ENCODE results near the gene TMEM9B. TPM values are rescaled to one million over a fixed set of nuclear protein-coding genes. Genes with fewer than 3 reads are reported as not detected.
"Not testable (repeated sequence)": the region's sequence is repeated elsewhere in the genome, so short reads cannot be mapped to it uniquely, and the experiment has no call there.

TMEM9B gene
- polyA plus RNA-seq = 100 to 1,000 TPM; 132 to 186 (median 141) TPM

DNA sequence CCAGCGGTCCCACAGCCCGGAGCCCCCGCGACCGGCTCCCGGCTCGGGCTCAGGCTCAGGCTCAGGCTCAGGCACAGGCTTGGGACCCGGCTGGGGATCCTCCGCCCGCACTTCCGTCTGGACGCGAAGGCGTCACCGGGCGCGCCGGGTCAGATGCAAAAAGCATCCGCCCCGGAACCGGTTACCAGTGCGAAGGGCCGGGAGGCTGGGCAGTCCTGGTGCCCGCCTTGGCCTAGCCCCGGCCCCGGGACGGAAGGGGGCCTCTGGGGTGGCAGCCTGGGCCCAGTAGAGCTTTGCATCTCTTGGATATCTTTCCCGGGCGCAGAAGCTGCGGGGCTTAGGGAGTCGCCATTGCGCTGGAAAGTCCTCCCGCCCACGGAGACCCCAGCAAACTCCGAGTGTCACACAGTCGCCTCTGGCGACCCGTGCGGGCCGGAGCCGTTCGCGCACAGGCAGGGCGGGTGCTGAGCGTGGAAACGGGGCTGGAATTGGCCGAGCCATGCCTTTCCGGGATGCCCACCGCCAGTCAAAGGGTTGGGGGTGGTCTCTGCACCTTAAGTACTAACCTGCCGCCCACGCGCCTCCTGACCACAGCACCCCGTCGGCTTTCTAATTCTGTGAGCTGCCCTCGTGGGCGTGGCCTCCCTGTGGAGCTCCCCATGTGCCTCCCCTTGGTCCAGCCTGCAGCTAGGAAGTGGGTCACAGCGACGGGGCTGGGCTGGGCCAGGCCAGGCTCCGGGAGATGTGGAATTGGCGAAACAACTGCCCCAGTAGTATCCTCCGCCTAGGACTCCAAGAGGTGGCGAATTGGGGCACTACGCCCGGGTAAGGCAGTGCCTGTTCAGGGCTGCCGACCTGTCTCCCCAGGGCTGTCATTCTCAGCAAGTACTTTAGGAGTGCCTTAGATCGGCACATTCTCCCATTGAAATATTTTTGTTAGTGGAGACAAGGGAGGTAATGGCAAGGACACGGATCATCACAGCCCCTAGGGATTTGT is at the start of gene TMEM9B:
TMEM9B (minus strand) TSS at position 119 of the 997 bp plus-strand sequence. CDS start 129 bp downstream, outside the sequence.
- Mint-ChIP-seq H3K27me3 (ENCODE audit: low read depth in 3 of 3) (peaks cover 0 to 3% (median 1%) of the 10 kb centered on the region in 3 donors), H3K4me3 (peak within 1 kb of the TSS; percentile 94 to 99 (median 98)), H3K4me1 (peaks cover 38 to 49% of the 10 kb centered on the region in 2 donors), H3K27ac (peak within 1 kb of the TSS; percentile 91 to 99 (median 99)), H3K36me3 (peaks cover 0 to 5% (median 3%) of the 10 kb centered on the region in 3 donors), H3K9me3 (no peaks in the 10 kb centered on the region)
- DNase-seq = peak; percentile 83 to 87 (median 85)

DNA sequence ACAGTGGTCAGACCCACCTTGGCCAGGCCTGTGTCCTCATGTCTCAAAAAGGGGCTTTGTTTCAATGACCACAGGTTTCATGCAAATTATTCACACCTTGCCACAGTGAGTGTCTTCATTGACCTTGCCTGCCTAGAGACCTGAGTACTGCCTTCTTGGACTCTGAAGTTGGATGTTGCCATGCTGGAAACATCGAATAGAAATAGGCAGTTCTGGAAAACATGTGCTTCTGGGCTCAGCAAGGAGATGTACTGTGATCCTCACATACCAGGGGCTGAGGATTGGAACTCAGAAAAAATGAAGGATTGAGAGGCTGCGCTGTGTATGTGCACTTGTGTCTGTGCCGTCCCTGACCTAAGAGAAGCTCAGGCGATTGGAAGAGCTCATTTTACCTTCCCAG is 49.1 kb upstream of the TMEM9B start:
- H3K9me3 Mint-ChIP-seq = no peaks in the 10 kb centered on the region
- peaks cover 0 to 6% (median 1%) of the 10 kb centered on the region in 3 donors for H3K27me3 Mint-ChIP-seq (ENCODE audit: low read depth in 3 of 3)
- no peak overlapping the region for H3K4me3 Mint-ChIP-seq
- no peak for DNase-seq
- no peaks in the 10 kb centered on the region for H3K36me3 Mint-ChIP-seq
- no peaks in the 10 kb centered on the region for H3K4me1 Mint-ChIP-seq
- H3K27ac Mint-ChIP-seq = no peak overlapping the region

DNA sequence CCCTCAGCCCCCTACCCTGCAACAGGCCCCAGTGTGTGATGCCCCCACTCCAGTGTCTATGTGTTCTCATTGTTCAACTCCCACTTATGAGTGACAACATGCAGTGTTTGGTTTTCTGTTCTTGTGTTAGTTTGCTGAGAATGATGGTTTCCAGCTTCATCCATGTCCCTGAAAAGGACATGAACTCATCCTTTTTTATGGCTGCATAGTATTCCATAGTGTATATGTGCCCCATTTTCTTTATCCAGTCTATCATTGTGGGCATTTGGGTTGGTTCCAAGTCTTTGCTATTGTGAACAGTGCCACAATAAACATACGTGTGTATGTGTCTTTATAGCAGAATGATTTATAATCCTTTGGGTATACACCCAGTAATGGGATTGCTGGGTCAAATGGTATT is 45.3 kb upstream of the TMEM9B start:
- Mint-ChIP-seq H3K27me3 (ENCODE audit: low read depth in 3 of 3) (peaks cover 4 to 10% (median 6%) of the 10 kb centered on the region in 3 donors), H3K4me1 (peaks cover 5 to 10% of the 10 kb centered on the region in 2 donors)
- H3K27ac Mint-ChIP-seq, H3K36me3 Mint-ChIP-seq, DNase-seq, H3K9me3 Mint-ChIP-seq, H3K4me3 Mint-ChIP-seq: not testable (repeated sequence)

GRCh38 chr11:9008661-9009060 is 44.4 kb upstream of the TMEM9B start:
- H3K27ac Mint-ChIP-seq = no peak overlapping the region
- H3K27me3 Mint-ChIP-seq (ENCODE audit: low read depth in 3 of 3) = peaks cover 4 to 10% (median 6%) of the 10 kb centered on the region in 3 donors
- no peaks in the 10 kb centered on the region for H3K36me3 Mint-ChIP-seq
- peaks cover 0 to 4% (median 0%) of the 10 kb centered on the region in 6 donors for H3K9me3 Mint-ChIP-seq
- H3K4me3 Mint-ChIP-seq = no peak overlapping the region
- peaks cover 5 to 10% of the 10 kb centered on the region in 2 donors for H3K4me1 Mint-ChIP-seq
- DNase-seq = no peak

- Mint-ChIP-seq H3K4me1 (peaks cover 8 to 15% of the 10 kb centered on the region in 2 donors), H3K27me3 (ENCODE audit: low read depth in 3 of 3) (peaks cover 2 to 15% (median 8%) of the 10 kb centered on the region in 3 donors), H3K36me3 (no peaks in the 10 kb centered on the region), H3K27ac (no peak overlapping the region), H3K4me3 (no peak overlapping the region), H3K9me3 (peaks cover 0 to 4% (median 0%) of the 10 kb centered on the region in 6 donors)
- no peak for DNase-seq
These were observed 43.8 kb upstream of the TMEM9B start for GRCh38 chr11:9008011-9008550.

DNA sequence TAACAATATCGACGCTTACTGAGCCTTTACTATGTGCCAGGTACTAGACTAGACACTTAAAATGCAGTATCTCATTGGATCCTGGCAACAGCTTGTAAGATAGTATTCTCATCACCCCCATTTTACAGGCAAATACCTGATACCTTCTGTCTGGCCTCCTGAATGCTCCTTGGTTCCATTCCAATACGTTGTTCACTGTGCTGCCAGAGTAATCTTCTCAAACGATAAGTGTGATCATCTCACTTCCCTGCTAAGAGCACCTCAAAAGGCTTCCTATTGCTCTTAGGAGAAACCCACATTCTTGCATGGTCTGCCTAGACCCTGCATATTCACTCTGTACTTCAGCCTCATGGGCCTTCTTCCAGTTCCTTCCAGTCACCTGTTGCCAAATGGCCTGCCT is 40.8 kb upstream of the TMEM9B start:
- Mint-ChIP-seq H3K4me1 (peaks cover 14 to 27% of the 10 kb centered on the region in 2 donors), H3K9me3 (peaks cover 0 to 4% (median 0%) of the 10 kb centered on the region in 6 donors), H3K27me3 (ENCODE audit: low read depth in 3 of 3) (peaks cover 7 to 28% (median 23%) of the 10 kb centered on the region in 3 donors), H3K36me3 (no peaks in the 10 kb centered on the region), H3K4me3 (peak overlapping the region; percentile 65 to 82 (median 68)), H3K27ac (peak overlapping the region in 3 of 6 donors; percentile 0 to 38 (median 4))
- DNase-seq = no peak

GRCh38 chr11:9004183-9004926 is 40.1 kb upstream of the TMEM9B start:
- no peak for DNase-seq
- H3K36me3 Mint-ChIP-seq = no peaks in the 10 kb centered on the region
- H3K9me3 Mint-ChIP-seq = peaks cover 0 to 4% (median 0%) of the 10 kb centered on the region in 6 donors
- H3K27ac Mint-ChIP-seq = peak overlapping the region in 1 of 6 donors; percentile 4
- peaks cover 14 to 27% of the 10 kb centered on the region in 2 donors for H3K4me1 Mint-ChIP-seq
- H3K27me3 Mint-ChIP-seq (ENCODE audit: low read depth in 3 of 3) = peaks cover 7 to 28% (median 25%) of the 10 kb centered on the region in 3 donors
- H3K4me3 Mint-ChIP-seq = peak overlapping the region; percentile 65 to 82 (median 68)

- Mint-ChIP-seq H3K36me3 (no peaks in the 10 kb centered on the region), H3K4me3 (peak within 1 kb of the TSS; percentile 80 to 89 (median 84)), H3K27ac (peak within 1 kb of the TSS in 4 of 6 donors; percentile 56 to 87 (median 74)), H3K27me3 (ENCODE audit: low read depth in 3 of 3) (peaks cover 8 to 31% (median 25%) of the 10 kb centered on the region in 3 donors), H3K4me1 (peaks cover 14 to 27% of the 10 kb centered on the region in 2 donors), H3K9me3 (peaks cover 0 to 4% (median 0%) of the 10 kb centered on the region in 6 donors)
- peak; percentile 78 to 79 (median 79) for DNase-seq
These were observed 39.4 kb upstream of the TMEM9B start, which contains the start of gene NRIP3 for GRCh38 chr11:9003573-9004182. Gene NRIP3, minus strand, starts transcription at chr11:9004001. Its CDS starts 66 bp downstream, at chr11:9003935.

- H3K4me3 Mint-ChIP-seq = peak overlapping the region; percentile 80 to 89 (median 84)
- no peak for DNase-seq
These were observed 38.8 kb upstream of the TMEM9B start for GRCh38 chr11:9002920-9003572.

DNA sequence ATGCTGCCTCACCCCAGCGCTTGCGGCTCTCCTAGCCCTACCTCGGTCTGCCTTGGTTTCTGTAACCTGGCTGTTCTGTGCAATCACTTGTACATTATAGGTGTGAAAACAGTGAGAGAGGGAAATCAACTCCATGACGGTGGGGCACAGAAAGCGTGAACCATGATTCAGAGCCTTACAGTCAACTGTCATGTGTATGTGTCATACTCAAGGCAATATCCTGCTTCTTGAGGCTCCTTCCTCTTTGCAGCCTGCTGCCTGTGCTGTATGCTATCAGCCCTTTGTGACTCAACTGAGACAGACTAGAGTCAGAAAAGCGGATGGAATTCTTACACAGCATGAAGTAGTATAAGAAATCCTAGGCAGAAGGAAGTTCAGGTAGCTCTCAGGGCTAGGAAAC is 37.5 kb upstream of the TMEM9B start:
- H3K27me3 Mint-ChIP-seq (ENCODE audit: low read depth in 3 of 3) = peaks cover 8 to 33% (median 23%) of the 10 kb centered on the region in 3 donors
- H3K27ac Mint-ChIP-seq = no peak overlapping the region
- H3K4me3 Mint-ChIP-seq = no peak overlapping the region
- peaks cover 0 to 4% (median 0%) of the 10 kb centered on the region in 6 donors for H3K9me3 Mint-ChIP-seq
- H3K4me1 Mint-ChIP-seq = peaks cover 14 to 27% of the 10 kb centered on the region in 2 donors
- H3K36me3 Mint-ChIP-seq = no peaks in the 10 kb centered on the region
- no peak for DNase-seq

More at GRCh38 chr11:9002920-9003572, 38.8 kb upstream of the TMEM9B start:
- peaks cover 0 to 4% (median 0%) of the 10 kb centered on the region in 6 donors for H3K9me3 Mint-ChIP-seq
- peak overlapping the region in 4 of 6 donors; percentile 56 to 87 (median 74) for H3K27ac Mint-ChIP-seq
- H3K4me1 Mint-ChIP-seq = peaks cover 14 to 27% of the 10 kb centered on the region in 2 donors
- H3K27me3 Mint-ChIP-seq (ENCODE audit: low read depth in 3 of 3) = peaks cover 8 to 33% (median 23%) of the 10 kb centered on the region in 3 donors
- H3K36me3 Mint-ChIP-seq = no peaks in the 10 kb centered on the region

- no peak for DNase-seq
- no peaks in the 10 kb centered on the region for H3K36me3 Mint-ChIP-seq
- H3K4me3 Mint-ChIP-seq = no peak overlapping the region
- no peak overlapping the region for H3K27ac Mint-ChIP-seq
- H3K27me3 Mint-ChIP-seq (ENCODE audit: low read depth in 3 of 3) = peaks cover 8 to 24% (median 8%) of the 10 kb centered on the region in 3 donors
- peaks cover 5 to 11% of the 10 kb centered on the region in 2 donors for H3K4me1 Mint-ChIP-seq
- H3K9me3 Mint-ChIP-seq = no peaks in the 10 kb centered on the region
These were observed 33.8 kb upstream of the TMEM9B start for GRCh38 chr11:8998017-8998416.

DNA sequence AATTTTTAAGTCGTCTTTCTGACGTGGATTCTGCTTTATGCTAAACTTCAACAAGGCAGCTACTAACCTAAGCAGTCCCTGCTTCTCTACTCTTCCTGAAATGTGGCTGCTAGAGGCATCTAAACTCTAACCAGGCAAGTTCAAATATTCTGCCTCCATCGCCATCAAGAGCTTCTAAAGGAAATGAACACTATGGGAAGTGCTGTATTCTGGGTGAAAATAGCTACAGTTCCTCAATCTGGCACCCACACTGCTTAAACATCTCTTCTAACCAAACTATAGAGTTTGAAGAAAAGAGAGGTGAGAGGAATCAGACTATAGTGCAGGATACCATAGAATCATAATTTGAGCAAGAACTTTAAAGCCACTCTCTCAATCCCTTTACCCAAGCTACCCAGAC is 33.2 kb upstream of the TMEM9B start:
- H3K27ac Mint-ChIP-seq = no peak overlapping the region
- H3K4me3 Mint-ChIP-seq = no peak overlapping the region
- H3K4me1 Mint-ChIP-seq = peaks cover 2 to 5% of the 10 kb centered on the region in 2 donors
- peaks cover 6 to 20% (median 7%) of the 10 kb centered on the region in 3 donors for H3K27me3 Mint-ChIP-seq (ENCODE audit: low read depth in 3 of 3)
- no peaks in the 10 kb centered on the region for H3K36me3 Mint-ChIP-seq
- no peaks in the 10 kb centered on the region for H3K9me3 Mint-ChIP-seq
- DNase-seq = no peak

Measured in immature natural killer cell (primary cell).